Activated naive CD8-positive, alpha-beta T cell treated with anti-CD3 and anti-CD28 coated beads, Interleukin-2, amount 10 ng/mL, durations not matched to agents 7 days and 5 days (primary cell): Measurements from ENCODE around the gene SERPINE1. TPM values are rescaled to one million over a fixed set of nuclear protein-coding genes. Genes with fewer than 3 reads are reported as not detected.
"Not testable (repeated sequence)": the region's sequence is repeated elsewhere in the genome, so short reads cannot be mapped to it uniquely, and the experiment has no call there.

Experiments used
- ATAC-seq: fragments of 150-1000 bp; cut with Tn5 transposase; one replicate; pipeline ENCODE4 v1.10.0; 2021; ENCODE audit warnings: low read depth, moderate library complexity
- POLR2A ChIA-PET: fragments of 350-600 bp; sonication (Branson Sonifier 250); formaldehyde crosslinking; loops from one replicate; lab custom pipeline; 2021; ENCODE audit warnings: antibody characterized with exemption; lab: Charles Lee
- DNase-seq: peaks from one replicate; pipeline ENCODE4 v3.0.0; 2021
- H3K27ac Mint-ChIP-seq: one replicate; pipeline ENCODE4 v1.8.0; 2022; ENCODE audit warnings: mild to moderate bottlenecking, mixed read lengths
- H3K27me3 Mint-ChIP-seq: one replicate; pipeline ENCODE4 v1.8.0; 2022; ENCODE audit warnings: mild to moderate bottlenecking, moderate library complexity, mixed read lengths
- H3K36me3 Mint-ChIP-seq: one replicate; pipeline ENCODE4 v1.8.0; 2021; ENCODE audit warnings: mild to moderate bottlenecking, mixed read lengths
- H3K4me1 Mint-ChIP-seq: one replicate; pipeline ENCODE4 v1.8.0; 2021; ENCODE audit warnings: mixed read lengths
- H3K4me3 Mint-ChIP-seq: one replicate; pipeline ENCODE4 v1.8.0; 2022; ENCODE audit warnings: mild to moderate bottlenecking, moderate library complexity, mixed read lengths
- H3K9me3 Mint-ChIP-seq: one replicate; pipeline ENCODE4 v1.8.0; 2021; ENCODE audit warnings: mixed read lengths
- total RNA-seq, 2 experiments: library from RNA; stranded (reverse); gene quantifications; one replicate each; pipeline ENCODE4 v1.2.3, GENCODE V29; 2021

The SERPINE1 gene
- total RNA-seq, 2 experiments from 2014 or later, result 0.44 to 0.51 TPM

DNA sequence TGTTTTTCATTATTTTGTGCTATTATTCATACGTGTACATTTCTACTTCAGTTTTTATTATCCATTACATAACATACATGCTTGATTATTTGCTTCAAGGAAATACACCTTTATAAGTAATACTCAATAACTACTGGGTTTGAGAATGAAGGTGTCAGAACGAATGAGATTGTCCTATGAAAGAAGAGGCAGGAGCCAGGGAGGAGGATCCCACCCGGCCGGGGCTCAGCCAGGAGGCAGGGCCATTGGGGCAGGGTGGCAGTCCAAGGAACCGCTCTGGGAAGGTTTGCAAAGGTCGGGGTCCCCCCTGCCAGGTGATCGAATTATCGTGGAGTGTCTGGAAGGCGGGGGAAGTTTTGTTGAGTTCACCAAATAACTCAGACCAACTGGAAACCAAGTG is 32.5 kb upstream of the SERPINE1 start:
- H3K4me1 Mint-ChIP-seq, result peaks cover 13% of the 10 kb centered on the region
- H3K27me3 Mint-ChIP-seq, result peaks cover 2% of the 10 kb centered on the region
- H3K36me3 Mint-ChIP-seq, result peaks cover 11% of the 10 kb centered on the region
- DNase-seq, result no peak
- no peaks in the 10 kb centered on the region for H3K9me3 Mint-ChIP-seq
- no peak for ATAC-seq
- no peak overlapping the region for H3K27ac Mint-ChIP-seq
- POLR2A ChIA-PET, result interaction anchor here (0.6 kb wide), 1 partner anchor 57 kb away, joined by 3 read pairs; no protein-coding TSS in a partner anchor
- no peak overlapping the region for H3K4me3 Mint-ChIP-seq

DNA sequence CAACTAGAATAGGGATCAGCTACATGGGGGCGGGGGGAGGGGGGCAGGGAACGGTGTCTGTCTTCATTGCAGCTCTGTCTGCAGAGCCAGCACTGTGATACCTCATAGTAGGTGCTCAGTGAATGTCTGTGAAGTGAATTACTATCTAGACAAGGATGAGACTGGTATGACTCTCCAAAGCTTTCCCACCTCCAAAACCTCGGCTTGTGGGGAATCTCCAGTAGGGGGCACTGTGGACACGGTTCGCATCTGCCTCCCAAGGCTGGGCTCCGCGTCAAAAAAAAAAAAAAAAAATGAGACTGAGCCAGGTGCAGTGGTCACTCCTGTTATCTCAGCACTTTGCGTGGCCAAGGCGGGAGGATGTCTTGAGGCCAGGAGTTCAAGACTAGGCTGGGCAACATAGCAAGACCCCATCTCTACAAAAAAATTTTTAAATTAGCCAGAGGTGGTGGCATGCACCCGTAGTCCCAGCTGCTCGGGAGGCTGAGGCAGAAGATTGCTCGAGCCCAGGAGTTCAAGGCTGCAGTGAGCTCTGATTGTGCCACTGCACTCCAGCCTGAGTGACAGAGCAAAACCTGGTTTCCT is 32.0 kb upstream of the SERPINE1 start:
- peaks cover 12% of the 10 kb centered on the region for H3K4me1 Mint-ChIP-seq
- no peak overlapping the region for H3K27ac Mint-ChIP-seq
- H3K9me3 Mint-ChIP-seq, result no peaks in the 10 kb centered on the region
- H3K27me3 Mint-ChIP-seq, result peaks cover 7% of the 10 kb centered on the region
- ATAC-seq, result peak; percentile 18
- peaks cover 8% of the 10 kb centered on the region for H3K36me3 Mint-ChIP-seq
- H3K4me3 Mint-ChIP-seq, result no peak overlapping the region
- no peak for DNase-seq
- POLR2A ChIA-PET, result interaction anchor here (0.6 kb wide), 1 partner anchor 57 kb away, joined by 3 read pairs; no protein-coding TSS in a partner anchor

DNA sequence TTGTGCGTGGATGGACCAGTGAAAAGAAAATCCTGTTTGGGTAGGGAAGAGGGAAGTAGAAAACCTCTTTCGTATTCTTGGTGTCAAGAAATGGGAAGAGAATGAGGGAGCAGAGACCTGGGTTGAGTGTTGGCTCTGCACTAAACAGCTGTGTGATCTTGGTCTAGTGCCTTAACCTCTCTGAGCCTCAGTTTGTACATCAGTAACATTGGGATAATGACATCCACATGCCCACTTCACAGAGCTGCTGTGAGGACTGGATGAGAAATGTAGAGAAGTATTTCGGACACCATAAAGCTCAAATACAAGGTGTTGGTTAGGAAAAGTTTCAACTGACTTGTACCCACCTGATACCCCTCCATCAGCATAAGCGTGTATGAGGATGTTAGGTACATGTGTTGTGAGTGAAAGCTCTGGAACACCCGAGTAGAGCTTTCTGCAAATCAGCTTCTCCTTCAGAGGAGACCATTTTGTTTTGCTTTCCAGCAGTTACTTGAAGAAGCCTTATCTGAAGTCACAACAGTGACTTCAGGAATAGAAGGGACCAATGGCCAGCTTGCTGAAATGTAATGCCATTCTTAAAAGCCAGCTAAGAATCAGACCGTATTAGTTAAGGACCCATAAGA is 30.5 kb upstream of the SERPINE1 start:
- POLR2A ChIA-PET, result interaction anchor here (1.7 kb wide), 1 partner anchor 11 kb away, joined by 9 read pairs; the partner anchor contains the start of gene TRIM56
- H3K4me1 Mint-ChIP-seq, result peaks cover 9% of the 10 kb centered on the region
- H3K27ac Mint-ChIP-seq, result no peak overlapping the region
- no peaks in the 10 kb centered on the region for H3K9me3 Mint-ChIP-seq
- no peak overlapping the region for H3K4me3 Mint-ChIP-seq
- ATAC-seq (no peak), DNase-seq (no peak)
- H3K27me3 Mint-ChIP-seq, result peaks cover 21% of the 10 kb centered on the region
- peaks cover 1% of the 10 kb centered on the region for H3K36me3 Mint-ChIP-seq

DNA sequence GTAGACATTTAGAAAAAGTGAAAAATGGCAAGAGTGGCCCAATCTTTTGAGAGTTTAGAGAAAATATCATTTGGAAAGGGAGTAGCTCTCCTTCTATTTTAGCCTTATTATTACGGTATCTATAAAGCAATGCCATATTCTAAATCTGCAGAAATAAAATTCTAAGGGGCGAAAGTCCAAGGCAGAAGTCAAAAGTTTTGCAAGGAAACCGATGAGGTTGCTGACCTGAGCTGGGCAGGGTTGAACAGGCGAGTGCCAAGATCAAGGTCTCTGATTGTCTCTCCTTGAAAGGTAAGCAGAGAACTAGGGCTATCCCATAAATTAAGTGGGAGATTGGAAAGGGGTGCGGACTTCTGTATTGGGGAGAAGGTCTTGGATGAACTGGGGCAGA is 30.0 kb upstream of the SERPINE1 start:
- POLR2A ChIA-PET, result interaction anchor here (1.7 kb wide), 1 partner anchor 12 kb away, joined by 9 read pairs; the partner anchor contains the start of gene TRIM56
- H3K4me1 Mint-ChIP-seq, result peaks cover 9% of the 10 kb centered on the region
- no peaks in the 10 kb centered on the region for H3K9me3 Mint-ChIP-seq
- H3K36me3 Mint-ChIP-seq, result peaks cover 1% of the 10 kb centered on the region
- no peak overlapping the region for H3K4me3 Mint-ChIP-seq
- H3K27me3 Mint-ChIP-seq, result peaks cover 26% of the 10 kb centered on the region
- no peak overlapping the region for H3K27ac Mint-ChIP-seq
- DNase-seq, result no peak
- no peak for ATAC-seq

DNA sequence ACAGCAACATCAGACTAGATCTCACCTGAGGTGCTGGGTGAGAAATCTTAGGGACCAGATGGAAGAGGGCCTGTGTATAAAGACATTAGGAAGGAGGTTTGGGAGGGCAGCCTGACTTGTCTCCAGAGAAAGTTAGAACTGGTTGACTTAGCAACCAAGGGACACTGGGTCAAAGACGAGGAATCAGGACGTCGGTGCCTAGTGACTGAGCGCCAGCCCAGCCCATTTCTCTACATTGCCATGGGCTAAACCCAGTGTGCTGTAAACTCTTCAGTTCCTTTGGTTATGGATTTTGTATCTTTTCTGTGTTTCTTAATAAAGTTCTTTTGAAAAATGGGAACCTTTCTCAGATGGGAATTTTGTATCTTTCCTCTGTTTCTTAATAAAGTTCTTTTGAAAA is 29.3 kb upstream of the SERPINE1 start:
- Mint-ChIP-seq H3K27me3 (peaks cover 30% of the 10 kb centered on the region), H3K36me3 (peaks cover 1% of the 10 kb centered on the region), H3K27ac (no peak overlapping the region), H3K4me1 (peaks cover 9% of the 10 kb centered on the region), H3K4me3 (no peak overlapping the region), H3K9me3 (no peaks in the 10 kb centered on the region)
- no peak for ATAC-seq
- POLR2A ChIA-PET, result no interaction called here
- DNase-seq, result no peak

DNA sequence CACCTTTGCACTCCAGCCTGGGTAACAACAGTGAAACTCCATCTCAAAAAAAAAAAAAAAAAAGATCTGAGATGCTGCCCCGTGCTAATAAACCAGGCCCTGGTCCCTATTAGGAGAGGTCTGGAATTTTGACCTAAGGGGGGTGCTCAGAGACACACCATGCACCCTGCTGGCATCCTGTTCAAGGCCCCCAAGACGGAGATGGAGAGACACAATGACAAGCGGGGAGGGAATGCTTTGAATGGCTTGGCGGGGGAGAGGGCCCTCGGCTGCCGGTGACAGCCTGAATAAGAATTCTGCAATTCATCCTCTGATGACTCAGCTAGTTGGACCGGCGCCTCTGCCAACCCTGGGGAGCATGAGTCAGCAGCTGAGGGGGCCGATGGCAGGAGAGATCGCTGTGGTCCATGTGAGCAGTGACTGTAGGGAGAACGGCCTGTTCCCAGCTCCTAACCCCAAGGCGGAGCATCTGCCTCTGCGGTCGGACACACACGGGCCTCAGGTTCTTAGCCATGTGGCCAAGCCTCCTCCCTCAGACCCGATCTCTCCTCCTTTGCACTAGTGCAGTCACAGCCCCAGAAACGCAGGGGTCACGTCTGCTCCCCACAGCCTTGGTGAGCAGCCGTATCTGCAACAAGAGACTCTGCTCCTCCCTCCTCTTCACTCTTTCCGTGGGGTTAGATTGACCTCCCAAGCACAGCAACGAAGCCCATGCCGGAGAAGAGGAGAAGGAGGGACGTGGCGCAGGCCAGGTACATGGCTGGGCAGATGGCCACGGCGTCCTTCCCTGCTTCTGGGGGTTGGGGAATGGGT is 26.7 kb upstream of the SERPINE1 start:
- ATAC-seq (peak; percentile 64), DNase-seq (no peak)
- Mint-ChIP-seq H3K4me3 (no peak overlapping the region), H3K27me3 (peaks cover 40% of the 10 kb centered on the region), H3K27ac (no peak overlapping the region), H3K36me3 (no peaks in the 10 kb centered on the region), H3K9me3 (no peaks in the 10 kb centered on the region), H3K4me1 (peaks cover 6% of the 10 kb centered on the region)
- POLR2A ChIA-PET, result interaction anchor here (0.6 kb wide), 1 partner anchor 1106 kb away, joined by 6 read pairs; no protein-coding TSS in a partner anchor

DNA sequence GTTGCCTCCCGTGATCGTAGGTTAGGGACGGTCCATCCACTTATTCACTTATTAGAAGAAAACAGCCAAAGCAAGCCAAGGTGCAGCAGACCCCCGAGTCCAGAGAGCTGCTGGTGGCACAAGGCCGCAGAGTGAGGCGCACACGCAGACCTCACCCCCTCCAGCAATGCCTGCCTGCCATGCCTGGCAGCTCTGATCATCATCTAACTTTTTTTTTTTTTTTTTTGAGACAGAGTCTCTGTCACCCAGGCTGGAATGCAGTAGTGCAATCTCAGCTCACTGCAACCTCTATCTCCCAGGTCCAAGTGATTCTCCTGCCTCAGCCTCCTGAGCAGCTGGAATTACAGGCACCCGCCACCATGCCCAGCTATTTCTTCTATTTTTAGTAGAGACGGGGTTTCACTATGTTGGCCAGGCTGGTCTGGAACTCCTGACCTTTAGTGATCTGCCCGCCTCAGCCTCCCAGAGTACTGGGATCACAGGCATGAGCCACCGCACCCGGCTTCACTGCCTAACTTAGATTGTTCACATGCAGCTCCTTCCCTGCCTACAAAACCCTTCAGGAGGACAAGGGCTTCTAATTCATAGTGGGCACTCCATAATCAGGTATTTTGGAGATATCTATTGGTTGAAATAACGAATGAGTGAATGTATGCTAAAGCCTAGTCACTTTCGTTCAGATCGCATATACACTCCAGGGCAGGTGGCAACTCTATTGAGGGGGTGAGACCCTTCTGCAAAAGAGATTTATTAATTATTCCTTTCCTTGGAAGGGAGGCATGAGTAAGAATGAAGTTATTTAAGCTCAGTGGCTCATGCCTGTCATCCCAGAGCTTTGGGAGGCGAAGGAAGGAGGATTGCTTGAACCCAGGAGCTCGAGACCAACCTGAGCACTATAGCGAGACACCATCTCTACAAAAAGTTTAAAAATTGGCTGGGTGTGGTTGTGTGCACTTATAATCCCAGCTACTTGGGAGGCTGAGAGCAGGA is 25.8 kb upstream of the SERPINE1 start:
- Mint-ChIP-seq H3K4me3 (no peak overlapping the region), H3K27me3 (peaks cover 40% of the 10 kb centered on the region), H3K36me3 (no peaks in the 10 kb centered on the region), H3K9me3 (no peaks in the 10 kb centered on the region), H3K4me1 (peaks cover 6% of the 10 kb centered on the region), H3K27ac (no peak overlapping the region)
- DNase-seq, result no peak
- POLR2A ChIA-PET, result interaction anchor here (0.6 kb wide), 1 partner anchor 55 kb away, joined by 3 read pairs; no protein-coding TSS in a partner anchor
- no peak for ATAC-seq

DNA sequence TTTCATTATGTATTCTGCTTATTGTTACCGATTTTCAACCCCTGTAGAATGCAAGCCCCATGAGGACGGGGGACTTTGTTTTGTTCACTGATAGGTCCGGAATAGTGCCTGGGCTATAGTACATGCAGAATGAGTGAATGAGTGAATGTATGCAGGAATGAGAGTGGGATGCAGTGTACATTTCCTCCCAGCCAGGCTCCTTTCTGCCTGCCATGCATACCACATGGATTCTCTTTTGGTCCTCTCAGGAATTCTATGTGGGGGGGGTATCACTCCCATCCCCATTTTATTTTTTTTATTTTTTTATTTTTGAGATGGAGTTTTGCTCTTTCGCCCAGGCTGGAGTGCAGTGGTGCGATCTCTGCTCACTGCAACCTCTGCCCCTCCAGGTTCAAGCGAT is 24.9 kb upstream of the SERPINE1 start:
- POLR2A ChIA-PET, result interaction anchor here (0.6 kb wide), 2 partner anchors 54 to 454 kb away, joined by 3 to 5 read pairs; no protein-coding TSS in a partner anchor
- peaks cover 6% of the 10 kb centered on the region for H3K4me1 Mint-ChIP-seq
- H3K9me3 Mint-ChIP-seq, result no peaks in the 10 kb centered on the region
- H3K36me3 Mint-ChIP-seq, result no peaks in the 10 kb centered on the region
- peaks cover 40% of the 10 kb centered on the region for H3K27me3 Mint-ChIP-seq
- H3K27ac Mint-ChIP-seq, result no peak overlapping the region
- no peak overlapping the region for H3K4me3 Mint-ChIP-seq
- DNase-seq (no peak), ATAC-seq (no peak)

DNA sequence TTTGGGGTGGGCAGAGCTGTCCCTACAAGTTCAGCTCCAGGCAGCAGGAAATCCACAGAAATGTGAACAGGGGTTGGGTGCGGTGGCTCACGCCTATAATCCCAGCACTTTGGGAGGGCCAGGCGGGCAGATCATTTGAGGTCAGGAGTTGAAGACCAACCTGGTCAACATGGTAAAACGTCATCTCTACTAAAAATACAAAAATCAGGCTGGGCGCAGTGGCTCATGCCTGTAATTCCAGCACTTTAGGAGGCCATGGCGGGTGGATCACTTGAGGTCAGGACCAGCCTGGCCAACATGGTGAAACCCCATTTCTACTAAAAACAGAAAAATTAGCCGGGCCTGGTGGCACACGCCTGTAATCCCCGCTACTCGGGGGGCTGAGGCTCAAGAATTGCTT is 23.2 kb upstream of the SERPINE1 start:
- H3K27me3 Mint-ChIP-seq, result peaks cover 48% of the 10 kb centered on the region
- H3K36me3 Mint-ChIP-seq, ATAC-seq, H3K9me3 Mint-ChIP-seq, H3K4me3 Mint-ChIP-seq, DNase-seq, POLR2A ChIA-PET, H3K4me1 Mint-ChIP-seq, H3K27ac Mint-ChIP-seq: not testable (repeated sequence)

DNA sequence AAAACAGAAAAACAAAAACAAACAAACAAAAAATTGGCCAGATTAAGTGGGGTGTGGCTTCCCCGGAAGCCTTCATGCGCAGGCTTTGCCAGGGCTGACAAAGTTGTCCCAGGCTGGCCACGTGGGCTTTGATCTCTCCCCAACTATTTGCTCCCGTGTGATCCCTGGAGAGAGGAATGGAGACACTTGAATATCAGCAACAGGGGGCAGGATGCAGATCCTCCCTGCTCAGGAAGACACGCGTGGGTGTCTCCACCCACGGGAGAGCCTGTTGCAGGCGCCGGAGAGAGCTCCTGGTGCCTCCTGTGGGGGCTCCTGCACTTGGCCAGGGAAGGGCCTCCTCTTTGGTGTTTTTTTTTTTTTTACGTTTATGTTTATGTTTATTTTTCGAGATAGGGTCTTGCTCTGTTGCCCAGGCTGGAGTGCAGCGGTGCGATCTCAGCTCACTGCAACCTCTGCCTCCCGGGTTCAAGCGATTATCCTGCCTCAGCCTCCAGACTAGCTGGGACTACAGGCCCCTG is 22.7 kb upstream of the SERPINE1 start:
- Mint-ChIP-seq H3K27ac (no peak overlapping the region), H3K27me3 (peaks cover 47% of the 10 kb centered on the region), H3K36me3 (no peaks in the 10 kb centered on the region), H3K9me3 (no peaks in the 10 kb centered on the region), H3K4me3 (no peak overlapping the region), H3K4me1 (peaks cover 5% of the 10 kb centered on the region)
- POLR2A ChIA-PET, result no interaction called here
- ATAC-seq (no peak), DNase-seq (no peak)

DNA sequence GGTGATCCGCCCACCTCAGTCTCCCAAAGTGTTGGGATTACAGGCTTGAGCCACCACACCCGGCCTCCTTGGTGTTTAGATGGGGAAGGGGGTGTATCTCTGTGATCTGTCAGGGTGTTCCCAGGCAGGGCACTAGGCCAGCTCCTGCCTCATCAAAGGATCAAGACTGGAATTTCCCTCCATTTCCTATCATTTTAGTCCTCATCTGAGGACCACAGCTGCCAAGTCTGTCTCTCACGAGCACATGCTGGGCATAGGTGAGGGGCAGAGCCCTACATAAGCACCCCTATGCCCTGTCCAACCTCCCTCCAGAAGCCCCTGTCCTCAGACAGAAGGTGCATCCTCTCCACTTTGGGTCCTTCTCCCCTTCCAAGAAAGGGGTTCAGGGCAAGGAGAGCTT is 22.1 kb upstream of the SERPINE1 start:
- POLR2A ChIA-PET, result no interaction called here
- Mint-ChIP-seq H3K9me3 (no peaks in the 10 kb centered on the region), H3K27ac (no peak overlapping the region), H3K27me3 (peaks cover 42% of the 10 kb centered on the region), H3K4me3 (no peak overlapping the region), H3K36me3 (no peaks in the 10 kb centered on the region), H3K4me1 (peaks cover 3% of the 10 kb centered on the region)
- no peak for DNase-seq
- ATAC-seq, result no peak

DNA sequence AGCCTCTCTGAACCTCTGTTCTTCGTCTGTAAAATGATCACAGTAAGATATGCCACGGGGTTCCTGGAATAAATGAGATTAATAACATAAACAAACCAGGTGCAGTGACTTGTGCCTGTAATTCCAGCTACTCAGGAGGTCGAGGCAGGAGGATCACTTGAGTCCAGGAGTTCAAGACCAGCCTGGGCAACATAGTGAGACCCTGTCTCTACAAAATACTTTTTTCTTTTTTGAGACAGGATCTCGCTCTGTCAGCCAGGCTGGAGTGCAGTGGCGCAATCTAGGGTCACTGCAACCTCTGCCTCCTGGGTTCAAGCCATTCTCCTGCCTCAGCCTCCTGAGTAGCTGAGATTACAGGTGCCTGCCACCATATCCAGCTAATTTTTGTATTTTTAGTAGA is 21.7 kb upstream of the SERPINE1 start:
- H3K9me3 Mint-ChIP-seq, H3K4me3 Mint-ChIP-seq, H3K36me3 Mint-ChIP-seq, DNase-seq, H3K27ac Mint-ChIP-seq, H3K4me1 Mint-ChIP-seq, ATAC-seq, POLR2A ChIA-PET: not testable (repeated sequence)
- peaks cover 38% of the 10 kb centered on the region for H3K27me3 Mint-ChIP-seq
